Adrenal gland (tissue), 5 donors: ENCODE data around the gene DOCK3.

Experiments used
- CTCF ChIP-seq, 6 experiments: fragments of 450-650 bp in 4 of 6; fragments of 200-600 bp in 2 of 6; sonication (generic) in 1 of 6; IDR thresholded peaks; 1 replicate in 5 of 6; 2 replicates in 1 of 6; pipeline versions ENCODE4 v1.5.1 to v1.8.0; 2016 to 2021; ENCODE audit warnings: antibody characterized with exemption in 6 of 6, mild to moderate bottlenecking in 2 of 6, moderate library complexity in 1 of 6
- POLR2A ChIP-seq, 2 donors: fragments of 450-650 bp; IDR thresholded peaks; one replicate each; pipeline ENCODE4 v1.6.1; 2017; ENCODE audit warnings: antibody characterized with exemption in 2 of 2, mild to moderate bottlenecking in 2 of 2, moderate library complexity in 1 of 2
- donor health status: DM: no; HTN: no; CAD: no.

GRCh38 chr3:50737193-50737905 is 62.6 kb downstream of the DOCK3 start:
- no peak for TF ChIP-seq CTCF (IDR thresholded peaks at IDR 0.05)
- TF ChIP-seq POLR2A (IDR thresholded peaks at IDR 0.05) = no peak
